HL-60/S4 (cell line): Measurements from ENCODE around the gene OMD.
"Not testable (repeated sequence)": the region's sequence is repeated elsewhere in the genome, so short reads cannot be mapped to it uniquely, and the experiment has no call there.

ENCODE experiments used
- in situ Hi-C: fragments of 300-500 bp; cut with MboI; formaldehyde crosslinking; loops from 2 replicates; pipeline ENCODE4 v1.14.3; 2022; ENCODE audit warnings: low sequenced_read_pairs

The OMD gene

GRCh38 chr9:92414566-92414965 lies 9.7 kb downstream of the OMD start:
- in situ Hi-C loops = no loop called here

GRCh38 chr9:92411157-92411556 lies 13.1 kb downstream of the OMD start:
- in situ Hi-C loops = not testable (repeated sequence)

DNA sequence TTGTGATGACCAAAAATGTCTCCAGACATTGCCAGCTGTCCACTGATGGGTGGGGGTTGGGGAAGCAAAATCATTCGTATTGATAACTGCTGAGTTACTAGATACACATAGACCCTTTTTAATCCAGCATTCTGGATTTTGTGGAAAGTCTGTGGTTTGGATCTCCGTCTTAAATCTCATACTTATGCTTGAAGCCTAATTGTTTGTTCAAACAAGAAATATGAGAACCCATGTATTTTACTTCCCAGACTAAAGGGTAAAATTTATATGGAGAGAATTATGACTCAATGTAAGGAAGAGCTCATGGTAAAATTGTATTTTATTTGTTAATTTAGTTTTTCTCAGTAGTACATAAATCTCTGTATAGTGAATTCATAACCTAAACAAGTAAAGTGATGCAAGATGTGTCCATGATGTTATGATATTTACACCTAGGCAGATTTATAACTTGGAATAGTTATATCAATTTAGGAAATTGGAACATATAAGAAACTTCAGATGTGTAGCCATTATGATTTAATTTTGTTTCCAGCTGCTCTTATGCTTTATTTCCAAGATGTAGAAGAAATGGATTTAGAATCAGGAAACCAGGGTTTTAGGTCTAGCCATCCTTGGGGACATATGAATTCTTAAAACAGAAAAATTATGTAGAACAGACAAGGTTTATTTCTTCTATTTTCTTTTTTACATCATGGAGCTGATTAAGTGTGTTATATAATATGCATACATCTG lies 15.4 kb downstream of the OMD start:
- in situ Hi-C loops = no loop called here

GRCh38 chr9:92407818-92408217 lies 16.5 kb downstream of the OMD start:
- in situ Hi-C loops = no loop called here

DNA sequence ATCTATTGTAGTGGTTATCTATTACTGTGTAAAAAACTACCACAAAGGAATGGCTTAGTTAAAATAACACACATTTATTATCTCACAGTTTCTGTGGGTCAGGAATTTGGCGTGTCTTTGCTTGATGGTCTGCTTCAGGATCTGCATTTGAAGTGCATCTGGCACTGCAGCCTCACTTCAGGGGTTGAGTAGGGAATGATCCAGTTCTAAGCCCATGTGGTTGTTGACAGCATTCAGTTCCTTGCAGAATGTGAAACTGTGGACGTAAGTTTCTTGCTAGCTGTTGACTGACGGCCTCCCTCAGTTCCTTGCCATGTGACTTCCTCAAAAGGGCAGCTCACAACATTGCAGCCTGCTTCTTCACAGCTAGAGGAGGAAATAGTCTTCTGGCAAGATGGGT lies 17.8 kb downstream of the OMD start:
- in situ Hi-C loops = no loop called here

- in situ Hi-C loops = no loop called here
Observed at GRCh38 chr9:92405818-92406217, 18.5 kb downstream of the OMD start.

DNA sequence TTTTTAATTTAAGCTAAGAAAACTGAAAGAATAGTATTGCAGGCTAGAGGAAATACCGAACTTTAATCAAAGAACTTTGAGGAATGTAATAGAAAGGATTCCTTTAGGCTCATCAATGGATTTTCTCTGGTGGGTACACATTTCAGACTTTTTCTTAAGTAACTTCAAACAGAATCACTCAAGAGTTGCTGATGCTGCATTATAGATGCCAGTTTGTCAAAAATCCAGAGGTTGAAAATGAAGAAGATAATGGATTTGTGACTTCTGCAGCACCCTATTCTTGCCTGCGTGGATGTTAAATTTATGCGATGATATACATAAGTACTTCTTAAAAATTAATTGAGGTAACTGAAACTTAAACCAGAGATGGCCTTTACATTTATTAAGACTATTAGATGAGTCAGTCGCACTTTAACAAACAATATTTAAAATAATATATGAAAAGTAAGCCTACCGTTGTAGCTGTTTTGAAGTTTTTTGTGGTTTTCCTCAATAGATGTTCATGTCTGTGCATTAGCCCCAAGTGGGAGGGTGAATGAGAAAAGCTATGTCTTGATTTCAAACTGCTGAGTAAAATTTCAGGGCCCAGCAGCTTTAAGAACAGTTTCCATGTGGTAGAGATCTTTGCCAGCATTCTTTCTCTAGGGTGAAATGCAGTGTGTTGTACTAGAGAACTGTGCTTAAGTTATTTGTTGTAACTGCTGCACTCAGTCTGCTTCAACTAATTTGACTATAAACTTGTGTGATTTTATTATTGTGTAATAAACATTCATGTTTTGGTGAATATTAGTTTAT lies 20.0 kb downstream of the OMD start, which contains the start of gene OGN:
OGN (minus strand) TSS at position 537 of the 795 bp plus-strand sequence. CDS start 1,171 bp downstream, outside the sequence.
- in situ Hi-C loops = no loop called here

DNA sequence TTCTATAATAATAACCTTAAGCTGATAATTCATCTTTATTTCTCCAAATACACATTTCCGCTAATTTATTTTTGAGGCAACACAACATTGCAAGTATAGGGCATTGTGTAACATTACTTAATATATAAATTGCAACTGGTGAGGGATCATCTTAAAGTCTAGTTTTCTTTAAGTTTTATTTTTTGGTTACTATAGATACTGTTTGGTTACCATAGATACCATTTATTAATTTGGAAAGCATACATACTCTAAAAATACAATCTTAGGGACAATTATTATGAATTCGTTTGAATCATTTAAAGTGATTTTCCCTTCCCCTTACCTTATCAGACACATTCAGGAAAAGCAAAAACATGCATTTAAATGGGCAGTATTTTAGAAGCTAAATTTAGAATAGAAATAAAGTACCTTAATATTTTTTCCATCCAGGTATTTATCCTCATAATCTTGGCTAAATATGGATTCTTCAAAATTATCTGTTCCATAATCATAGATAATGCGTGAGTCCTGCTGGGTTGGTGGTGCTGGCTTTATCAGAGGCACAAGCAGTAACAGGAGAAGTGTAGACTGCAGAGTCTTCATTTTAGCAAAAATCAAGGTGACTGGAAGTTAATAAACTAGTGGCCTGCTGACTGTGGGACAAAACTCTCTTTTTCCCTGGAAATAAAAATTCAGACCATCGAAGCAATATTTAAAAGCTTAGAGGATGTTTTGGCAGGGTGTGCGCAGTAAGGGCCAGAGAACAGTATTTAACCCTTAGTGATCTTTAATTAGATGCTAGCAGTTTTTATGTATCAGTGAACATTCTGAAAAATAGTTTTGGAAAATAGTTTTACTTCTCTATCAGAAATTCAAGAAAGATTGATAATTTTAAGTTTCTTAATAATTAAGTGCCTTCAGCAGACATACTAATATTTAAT lies 21.2 kb downstream of the OMD start:
- in situ Hi-C loops = no loop called here

DNA sequence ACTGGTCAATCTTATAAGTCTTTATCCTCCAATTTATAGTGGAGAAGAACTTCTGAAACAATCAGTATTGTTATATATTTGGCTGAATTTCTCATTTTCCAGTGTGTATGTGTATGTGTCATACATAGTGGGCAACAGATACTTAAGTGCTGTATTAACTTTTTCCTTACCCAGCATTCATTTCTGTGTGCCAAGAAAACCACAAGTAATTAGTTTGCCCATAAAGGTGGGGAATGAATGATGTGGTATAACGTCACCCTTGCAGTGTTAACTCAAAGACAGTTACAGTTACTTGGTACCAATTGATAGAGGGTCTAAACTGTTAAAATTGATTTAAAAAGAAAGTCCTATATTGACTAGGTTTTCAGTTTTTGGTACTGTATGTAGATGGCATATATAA lies 21.9 kb downstream of the OMD start:
- in situ Hi-C loops = no loop called here

GRCh38 chr9:92397853-92398252 lies 26.4 kb downstream of the OMD start:
- in situ Hi-C loops = no loop called here

GRCh38 chr9:92395617-92396016 lies 28.7 kb downstream of the OMD start:
- in situ Hi-C loops = no loop called here

DNA sequence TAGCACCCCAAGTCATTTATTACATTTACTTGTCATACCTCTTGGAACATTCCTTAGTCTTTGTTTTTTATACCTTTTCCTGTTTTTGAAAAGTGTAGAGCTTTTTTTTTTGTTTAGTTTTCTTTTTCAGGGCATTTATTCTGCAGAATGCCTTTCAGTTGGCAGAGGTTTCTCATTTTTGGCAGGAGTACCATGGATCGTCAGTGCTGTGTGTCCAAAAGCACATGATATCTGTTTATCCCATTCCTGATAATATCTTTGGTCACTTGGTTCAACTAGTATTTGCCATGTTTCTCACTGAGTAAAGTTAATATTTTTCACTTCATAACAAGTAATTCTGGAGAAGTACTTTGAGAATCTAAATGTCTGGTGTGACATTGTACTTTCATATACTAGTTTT lies 30.6 kb downstream of the OMD start:
- in situ Hi-C loops = no loop called here

GRCh38 chr9:92392690-92393089 lies 31.6 kb downstream of the OMD start:
- in situ Hi-C loops = no loop called here

GRCh38 chr9:92385953-92386352 lies 38.3 kb downstream of the OMD start:
- in situ Hi-C loops = no loop called here

DNA sequence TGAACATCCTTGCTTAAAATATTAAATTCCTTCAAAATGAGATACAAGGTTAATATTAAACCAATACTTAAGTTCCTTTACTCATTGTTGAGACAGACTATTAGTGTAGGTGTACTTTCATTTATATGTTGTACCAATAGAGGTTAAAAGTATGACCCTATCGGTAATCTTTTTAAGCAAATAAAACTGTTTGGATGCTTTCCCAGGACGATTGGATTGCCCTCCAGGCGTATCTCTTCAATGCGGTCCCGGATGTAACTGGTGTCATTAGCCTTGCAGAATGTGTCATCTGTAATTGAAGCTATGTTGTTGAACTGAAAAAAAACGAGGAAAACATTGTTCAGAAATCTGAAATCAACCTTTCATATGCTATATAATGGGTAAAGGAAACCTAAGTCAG lies 38.8 kb downstream of the OMD start:
- in situ Hi-C loops = no loop called here

GRCh38 chr9:92385001-92385400 lies 39.3 kb downstream of the OMD start:
- in situ Hi-C loops = no loop called here

GRCh38 chr9:92384375-92384774 lies 39.9 kb downstream of the OMD start:
- in situ Hi-C loops = no loop called here

GRCh38 chr9:92381775-92382174 lies 42.5 kb downstream of the OMD start:
- in situ Hi-C loops = no loop called here

DNA sequence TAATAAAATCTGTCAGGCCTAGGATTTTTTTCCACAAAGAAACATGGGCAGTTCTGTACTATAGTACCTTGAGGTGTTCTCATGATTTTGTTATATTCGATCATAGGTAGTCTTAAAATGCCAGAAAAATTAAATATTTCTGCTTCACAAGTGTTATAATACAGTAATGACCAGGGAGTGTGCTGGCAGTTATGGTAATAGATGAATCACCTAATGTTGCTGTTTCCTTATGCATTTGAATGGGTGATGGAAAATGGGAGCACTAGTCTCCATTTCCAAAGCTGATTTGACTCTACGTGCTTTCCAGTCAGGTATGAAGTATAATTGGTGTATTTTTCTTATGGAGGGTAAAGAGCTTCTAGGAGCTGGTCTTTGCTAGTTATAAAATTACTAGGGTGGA lies 43.7 kb downstream of the OMD start:
- in situ Hi-C loops = no loop called here

- in situ Hi-C loops = no loop called here
Observed at GRCh38 chr9:92378865-92379560, 45.3 kb downstream of the OMD start.

- in situ Hi-C loops = no loop called here
Observed at GRCh38 chr9:92377876-92378275, 46.4 kb downstream of the OMD start.
